ENCODE measurements around the gene TUBB1.
A peak's percentile ranks its signal among the peaks of the same experiment; 100 is the strongest.
"Not testable (repeated sequence)": the region's sequence is repeated elsewhere in the genome, so short reads cannot be mapped to it uniquely, and the experiment has no call there.

TUBB1 gene

DNA sequence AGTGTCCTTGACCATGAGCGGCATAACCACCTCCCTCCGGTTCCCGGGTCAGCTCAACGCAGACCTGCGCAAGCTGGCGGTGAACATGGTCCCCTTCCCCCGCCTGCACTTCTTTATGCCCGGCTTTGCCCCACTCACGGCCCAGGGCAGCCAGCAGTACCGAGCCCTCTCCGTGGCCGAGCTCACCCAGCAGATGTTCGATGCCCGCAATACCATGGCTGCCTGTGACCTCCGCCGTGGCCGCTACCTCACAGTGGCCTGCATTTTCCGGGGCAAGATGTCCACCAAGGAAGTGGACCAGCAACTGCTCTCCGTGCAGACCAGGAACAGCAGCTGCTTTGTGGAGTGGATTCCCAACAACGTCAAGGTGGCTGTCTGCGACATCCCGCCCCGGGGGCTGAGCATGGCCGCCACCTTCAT lies 4.9 kb downstream of the TUBB1 start:
- no peak for DNase-seq

DNA sequence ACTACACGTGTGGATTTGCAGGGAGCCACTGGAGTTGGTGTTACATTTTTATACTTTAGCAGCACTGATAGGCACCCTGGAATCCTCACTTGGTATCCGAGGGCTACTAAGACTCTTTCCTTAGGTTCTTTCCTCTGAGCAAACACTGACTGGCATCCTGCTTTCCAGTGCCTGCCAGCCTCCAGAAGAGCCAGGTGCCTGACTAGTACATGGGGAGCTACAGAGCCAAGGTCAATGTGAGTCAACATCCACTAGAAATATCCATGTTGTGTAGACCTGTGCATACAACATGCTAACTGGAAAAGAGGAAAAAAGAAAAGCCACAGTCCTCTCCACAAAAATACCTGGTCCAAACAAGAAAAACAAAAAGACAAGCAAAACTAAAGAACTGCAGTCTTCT lies 5.9 kb downstream of the TUBB1 start:
- DNase-seq, result no peak

DNA sequence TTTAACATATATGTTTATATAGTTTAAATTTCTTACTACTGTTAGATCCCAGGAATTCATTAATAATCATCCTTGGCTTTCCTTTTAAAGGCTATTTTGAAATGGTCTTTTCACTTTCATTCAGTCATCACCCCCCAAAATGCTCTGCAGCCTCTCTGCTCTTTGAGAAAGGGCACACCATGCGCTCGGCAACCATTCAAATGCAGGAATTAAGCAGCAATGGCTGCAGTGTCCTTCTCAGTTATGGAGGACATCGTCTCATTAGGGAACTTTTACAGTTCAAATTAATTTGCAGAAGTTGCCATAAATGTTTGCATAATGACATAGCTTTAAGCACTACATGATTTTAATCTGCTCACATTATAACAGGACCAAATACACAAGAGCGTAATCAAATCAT lies 6.3 kb downstream of the TUBB1 start:
- DNase-seq, result no peak

DNA sequence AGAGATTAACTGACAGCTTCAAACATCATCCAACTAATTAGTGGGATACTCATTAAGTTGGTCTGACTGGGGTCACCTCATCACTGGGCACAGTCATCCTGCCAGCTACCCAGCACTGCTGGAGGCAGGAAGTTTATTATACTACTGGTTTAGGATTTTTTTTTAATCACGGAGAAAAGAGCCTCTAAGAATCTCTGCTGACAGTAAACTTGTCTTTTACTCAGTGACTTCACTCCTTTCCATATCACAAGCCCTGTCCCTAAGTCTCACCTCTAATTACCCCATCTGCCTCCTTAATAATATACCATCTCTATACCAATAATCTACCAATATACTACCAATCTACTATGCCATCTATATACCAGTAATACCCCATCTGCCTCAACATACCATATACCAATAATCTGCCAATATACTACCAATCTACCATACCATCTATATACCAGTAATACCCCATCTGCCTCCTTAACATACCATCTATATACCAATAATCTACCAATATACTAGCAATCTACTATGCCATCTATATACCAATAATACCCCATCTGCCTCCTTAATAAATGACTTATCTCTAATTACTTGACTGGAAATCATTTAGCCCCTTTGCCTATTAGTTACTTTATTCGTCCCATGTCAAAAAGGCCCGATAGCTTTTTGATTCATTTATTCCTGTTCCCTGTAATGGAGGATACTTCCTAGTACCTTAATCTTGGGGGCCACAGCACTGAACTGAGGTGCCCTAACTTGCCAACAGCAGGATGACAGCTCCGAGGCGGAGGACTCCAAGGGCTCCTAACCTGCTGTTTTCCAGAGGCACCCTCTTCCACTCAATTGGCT lies 7.9 kb downstream of the TUBB1 start:
- no peak for DNase-seq

DNA sequence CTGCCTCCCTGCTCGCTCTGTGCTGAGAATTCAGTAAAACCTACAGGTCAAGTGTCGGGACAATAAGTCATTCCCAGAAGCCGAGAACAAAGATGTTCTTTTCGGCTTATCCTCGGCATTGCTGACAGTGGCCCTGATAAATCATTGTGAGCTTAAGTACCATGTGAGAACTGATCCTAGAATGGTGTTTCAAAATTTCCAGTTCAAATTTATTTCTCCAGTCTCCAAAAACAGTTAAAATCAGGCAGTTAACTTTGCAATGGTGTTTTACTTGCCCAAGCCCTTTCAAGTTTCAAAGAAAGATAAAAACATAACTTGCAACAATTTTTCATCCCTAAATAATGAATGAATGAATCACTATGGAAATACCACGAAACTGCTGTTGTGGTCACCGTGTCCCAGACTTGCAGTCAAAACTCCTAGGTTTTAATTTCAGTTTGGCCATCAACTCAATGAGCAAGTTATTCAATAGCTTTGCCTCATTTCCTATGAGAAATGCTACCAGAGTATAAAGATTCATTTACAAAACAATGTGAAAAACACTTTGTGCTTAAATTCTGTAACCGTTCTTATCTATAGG lies 8.6 kb downstream of the TUBB1 start:
- no peak for DNase-seq

DNA sequence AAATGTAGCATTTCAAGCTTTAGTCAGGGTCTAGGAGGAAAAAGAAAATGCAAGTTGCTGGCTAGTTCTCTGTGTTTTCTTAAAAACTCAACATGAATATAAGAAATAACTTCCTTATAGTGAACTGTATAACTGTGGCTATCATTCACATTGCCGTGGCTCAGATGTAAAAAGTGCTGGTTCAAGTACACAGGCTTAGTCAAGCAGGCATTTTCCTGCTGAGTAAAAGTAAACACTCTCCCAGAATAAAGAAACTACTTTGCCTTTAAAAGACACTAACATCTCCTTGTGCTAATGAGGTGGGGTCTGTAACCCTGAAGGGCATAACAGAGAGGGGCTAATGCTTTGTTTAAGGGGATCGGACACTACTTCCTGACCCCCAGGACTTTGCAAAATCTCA lies 9.6 kb downstream of the TUBB1 start:
- no peak for DNase-seq

DNA sequence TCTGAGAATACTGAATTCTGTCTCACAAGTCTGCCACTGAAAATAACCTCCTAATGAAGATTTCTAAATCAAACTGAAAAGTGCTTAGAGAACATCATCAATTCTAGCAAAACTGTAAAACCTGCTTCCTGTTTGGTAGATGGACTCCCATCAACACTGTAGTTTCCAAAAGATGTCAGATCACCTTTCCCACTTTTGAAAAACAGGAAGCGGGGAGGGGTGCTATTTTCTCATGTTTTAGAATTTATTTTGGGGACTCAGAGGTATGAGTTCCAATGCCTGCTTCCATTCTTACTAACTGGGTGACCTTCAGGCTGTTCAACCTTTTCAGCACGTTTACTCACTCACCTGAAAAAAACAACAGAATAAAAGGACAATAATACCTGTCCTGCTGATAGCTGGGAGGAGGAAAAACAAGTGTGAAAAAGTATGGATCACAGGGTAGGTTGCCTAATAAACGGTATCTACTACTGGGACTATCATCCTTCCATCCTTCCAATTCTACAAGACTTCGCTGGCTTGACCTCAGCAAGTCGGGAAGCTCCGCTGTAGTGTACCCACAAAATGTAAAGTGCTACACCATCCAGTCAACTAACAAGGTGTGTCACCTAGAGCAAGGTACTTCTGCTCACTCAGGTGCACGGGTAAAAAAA lies 11.8 kb downstream of the TUBB1 start:
- DNase-seq, result peak; percentile 16

DNA sequence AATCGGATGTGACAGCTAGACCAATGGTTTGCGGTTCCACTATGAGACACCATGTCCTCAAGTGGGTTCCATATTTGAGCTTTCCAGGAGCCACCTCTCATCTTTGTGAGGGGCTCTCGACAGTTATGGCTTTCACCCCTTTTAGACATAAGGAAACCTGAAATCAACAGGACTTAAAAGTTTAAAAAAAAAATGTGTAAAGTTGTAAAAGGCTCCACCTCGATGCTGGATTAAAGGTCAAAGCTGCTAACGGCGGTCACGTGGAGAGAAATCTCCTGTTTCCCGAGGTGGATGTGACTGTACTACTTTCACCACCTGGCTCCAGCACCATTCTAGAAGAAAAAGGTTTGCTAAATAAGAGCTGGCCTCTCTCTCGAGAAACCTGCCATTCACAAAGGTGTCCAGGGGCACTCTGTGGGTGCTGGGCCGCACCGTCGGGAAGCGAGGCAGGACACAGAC lies 12.4 kb downstream of the TUBB1 start:
- no peak for DNase-seq

DNA sequence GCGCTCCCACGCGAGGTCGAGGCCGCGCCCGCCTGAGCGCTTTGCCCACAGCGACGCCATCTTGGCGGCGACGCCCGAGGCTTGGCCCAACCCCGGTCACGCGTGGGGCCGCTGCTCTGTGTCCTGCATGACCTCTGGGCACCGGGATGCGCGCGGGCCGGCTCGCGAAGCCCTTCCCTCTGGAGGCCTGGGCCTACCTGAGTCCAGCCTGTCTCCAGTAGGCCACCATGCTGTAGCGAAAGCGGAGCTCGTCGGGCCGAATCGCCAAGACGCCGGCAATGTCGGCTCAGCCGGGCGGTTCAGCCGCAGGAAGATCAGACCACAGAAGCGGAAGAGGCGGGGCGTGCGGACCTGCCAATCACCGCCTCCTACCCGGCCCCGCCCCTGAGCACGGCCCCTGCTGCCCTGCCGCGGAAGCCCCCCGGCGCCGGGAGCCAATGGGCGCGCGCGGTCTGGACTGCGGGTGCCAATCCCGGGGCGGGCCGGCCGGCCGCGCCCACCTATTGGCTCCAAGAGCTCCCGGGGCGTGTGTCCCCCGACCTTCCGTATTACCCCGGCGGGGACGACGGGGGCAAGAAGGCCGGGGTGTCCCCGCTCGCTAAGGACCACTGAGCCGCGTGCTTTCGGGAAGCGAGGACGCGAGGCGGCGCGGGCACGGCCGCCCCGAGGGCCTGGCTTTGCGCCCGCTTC lies 12.9 kb downstream of the TUBB1 start, which contains the start of gene ATP5F1E:
TSS of gene ATP5F1E (minus strand) at position 313 of the 690 bp plus-strand sequence. CDS start at position 229, 84 bp downstream.
- peak; percentile 96 for DNase-seq

DNA sequence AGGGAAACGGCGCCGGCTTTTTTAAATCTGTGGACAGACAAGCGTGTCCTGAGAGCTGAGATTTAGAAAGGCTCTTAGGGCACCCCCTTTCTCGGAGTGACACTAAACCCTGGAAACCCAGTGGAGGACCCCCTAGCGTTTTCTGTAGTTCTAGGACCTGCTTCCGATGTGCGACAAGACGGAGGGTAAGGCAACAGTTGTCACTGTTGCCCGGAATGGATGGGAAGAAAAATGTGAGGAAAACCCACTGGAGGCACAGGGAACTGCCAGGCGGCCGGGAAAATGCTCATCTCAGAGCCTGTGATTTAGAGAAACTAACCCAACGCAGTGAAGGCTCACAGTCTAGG lies 13.5 kb downstream of the TUBB1 start:
- no peak for DNase-seq

DNA sequence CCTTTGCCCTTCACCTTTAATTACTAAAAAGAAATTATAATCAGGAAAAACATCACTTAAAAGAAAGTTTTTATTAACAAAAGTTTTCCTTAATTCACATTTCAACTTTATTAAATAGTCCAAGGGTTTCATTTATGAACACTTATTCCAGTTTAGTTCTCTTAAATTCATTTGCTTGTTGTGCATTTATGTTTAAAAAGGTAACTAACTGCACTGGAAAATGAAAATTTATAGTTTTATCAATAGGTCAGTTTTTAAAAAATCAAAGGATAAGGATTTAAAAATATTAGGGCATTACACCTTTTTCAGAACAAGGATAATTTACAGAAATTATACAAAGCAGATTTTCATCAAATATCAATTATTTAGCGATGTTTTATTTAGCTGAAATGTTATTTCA lies 13.9 kb downstream of the TUBB1 start:
- DNase-seq, result no peak

DNA sequence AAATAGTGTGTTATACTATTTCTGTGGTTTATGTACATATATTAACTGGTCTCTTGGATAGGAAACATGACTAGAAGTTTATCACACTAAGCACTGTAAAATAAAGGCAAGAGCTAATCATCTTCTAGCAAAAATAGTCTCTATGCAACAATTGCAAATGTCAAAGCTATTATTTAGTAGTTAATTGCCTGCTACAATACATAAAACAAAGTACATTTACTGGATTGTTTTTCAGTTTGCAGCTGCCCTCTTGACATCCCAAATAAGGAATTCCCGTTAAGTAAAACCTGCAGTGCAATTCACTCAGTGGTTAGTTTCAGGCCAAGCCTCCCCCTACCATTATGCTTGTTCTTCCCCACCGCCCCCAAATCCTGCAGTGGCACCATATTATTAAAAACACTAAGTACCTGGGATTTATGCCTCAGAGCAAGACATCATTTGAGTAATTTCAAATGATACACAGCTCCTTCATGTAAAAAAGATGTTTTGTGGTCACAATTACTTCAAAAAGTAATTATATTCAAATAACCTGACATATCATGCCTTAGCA lies 14.5 kb downstream of the TUBB1 start:
- no peak for DNase-seq

DNA sequence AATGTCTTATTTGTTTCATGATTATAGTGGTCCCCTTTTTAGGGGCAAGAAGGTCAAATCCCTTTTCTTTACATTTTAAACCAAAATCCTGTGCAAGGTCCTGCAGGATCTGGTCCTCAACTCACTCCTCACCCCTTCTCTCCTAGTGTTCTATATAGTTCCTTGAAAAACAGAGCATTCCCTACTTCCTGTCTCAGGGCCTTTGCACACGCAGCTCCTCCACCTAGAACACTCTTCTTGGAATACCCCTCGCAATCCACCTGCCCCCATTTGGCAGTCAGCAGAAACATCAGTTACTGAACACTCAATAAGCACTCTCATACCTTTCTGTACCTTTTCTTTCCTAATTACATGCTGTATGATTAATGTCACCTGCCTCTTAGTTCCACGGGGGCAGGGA lies 16.2 kb downstream of the TUBB1 start:
- no peak for DNase-seq

DNA sequence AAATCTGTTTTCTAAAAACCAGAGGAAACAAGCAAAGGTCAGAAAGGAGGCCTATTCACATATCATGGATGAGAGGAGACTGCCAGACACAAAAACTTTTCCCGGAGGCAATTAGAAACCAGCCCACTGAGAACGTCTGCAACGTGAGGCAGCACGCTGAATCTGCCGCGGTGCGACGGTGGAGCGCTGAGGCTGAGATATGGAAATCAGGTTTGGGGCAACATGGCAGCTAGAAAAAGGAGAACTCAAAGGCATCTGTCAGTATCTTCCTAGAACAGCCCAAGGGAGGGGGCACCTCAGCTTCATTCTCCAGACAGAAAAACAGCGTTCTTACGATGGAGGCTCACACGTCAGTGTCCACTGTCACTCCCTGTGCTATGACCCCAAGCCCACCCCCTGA lies 18.2 kb downstream of the TUBB1 start:
- DNase-seq, result no peak

DNA sequence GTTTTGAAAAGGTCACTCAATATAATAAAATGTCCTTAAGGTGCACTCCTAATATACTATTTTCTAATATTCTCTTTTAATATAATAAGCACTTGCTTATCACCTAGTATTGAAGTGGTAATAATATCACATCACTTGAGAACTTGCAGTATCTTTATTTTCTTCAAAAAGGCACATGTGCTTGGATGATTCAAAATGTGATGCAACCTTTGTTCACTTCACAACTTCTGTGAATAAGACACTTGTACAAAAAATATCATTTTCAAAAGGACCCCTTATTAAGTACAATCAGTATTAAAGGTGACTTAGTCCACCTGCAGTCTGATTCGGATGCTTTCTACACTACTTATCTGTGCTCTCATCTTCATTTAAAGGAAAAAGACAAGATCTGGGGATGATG lies 20.0 kb downstream of the TUBB1 start:
- DNase-seq, result no peak

DNA sequence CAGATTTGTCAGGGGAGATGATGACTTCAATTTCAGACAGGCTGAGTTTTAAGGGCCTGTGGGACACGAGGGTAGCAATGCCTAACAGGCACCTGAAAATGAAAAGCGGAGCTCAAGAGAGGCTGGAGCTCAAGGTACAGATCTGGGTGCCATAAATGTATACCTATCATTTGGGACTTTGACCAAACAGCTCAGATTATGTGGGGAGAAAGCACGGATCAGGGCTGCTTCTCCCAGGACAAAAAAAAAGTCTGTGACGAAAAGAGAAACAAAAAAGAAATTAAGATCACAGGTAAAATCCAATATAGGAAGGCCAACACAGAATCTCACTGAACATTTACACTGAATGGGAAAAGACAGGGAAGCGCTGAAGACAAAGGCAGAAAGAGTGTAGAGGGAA lies 21.4 kb downstream of the TUBB1 start:
- no peak for DNase-seq

DNA sequence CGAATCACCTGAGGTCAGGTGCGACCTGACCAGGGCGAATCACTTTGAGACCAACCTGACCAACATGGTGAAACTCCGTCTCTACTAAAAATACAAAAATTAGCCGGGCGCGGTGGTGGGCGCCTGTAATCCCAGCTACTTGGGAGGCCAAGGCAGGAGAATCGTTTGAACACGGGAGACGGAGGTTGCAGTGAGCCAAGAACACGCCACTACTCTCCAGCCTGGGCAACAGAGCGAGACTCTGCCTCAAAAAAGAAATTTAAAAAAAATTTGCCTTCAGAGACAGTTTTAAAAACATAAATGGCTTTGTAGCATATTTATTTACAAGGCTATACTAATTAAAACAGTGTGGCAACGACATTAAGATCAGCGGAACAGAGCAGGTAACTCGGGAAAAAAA lies 22.3 kb downstream of the TUBB1 start:
- DNase-seq, result not testable (repeated sequence)

DNA sequence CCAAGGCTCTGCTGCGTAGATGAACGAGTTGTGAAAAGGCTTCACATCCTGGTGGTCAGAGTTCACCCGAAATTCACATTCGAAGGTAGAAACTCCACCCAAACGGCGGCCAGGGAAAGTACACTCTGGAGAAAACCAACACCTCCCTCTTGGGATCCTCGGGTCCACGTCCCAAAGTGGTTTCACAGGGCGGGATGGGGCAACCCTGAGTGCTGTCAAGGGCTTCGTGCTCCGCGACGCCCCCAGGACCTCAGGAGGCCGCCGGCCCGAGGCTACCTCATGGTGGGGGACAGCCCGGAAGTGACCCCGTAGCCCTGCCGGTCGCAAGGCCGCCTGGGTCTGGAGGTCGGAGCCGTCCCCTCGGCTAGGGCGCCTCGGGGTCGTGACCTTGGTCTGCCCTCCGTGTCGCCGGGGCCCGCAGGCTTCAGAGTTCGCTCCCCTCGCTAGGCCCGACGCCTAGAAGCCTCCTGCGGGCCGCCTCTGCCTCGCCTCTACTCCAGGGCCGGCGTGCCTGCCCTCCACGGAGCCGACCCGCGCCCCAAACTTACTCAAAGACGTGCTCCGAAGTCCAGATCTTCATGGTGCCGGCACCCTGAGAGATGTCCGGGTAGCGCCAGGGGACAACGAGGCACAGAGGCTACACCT lies 23.0 kb downstream of the TUBB1 start, which contains the start of gene PRELID3B:
TSS of gene PRELID3B (minus strand) at position 636 of the 645 bp plus-strand sequence. CDS start at position 580, 56 bp downstream.
- DNase-seq, result peak; percentile 24

DNA sequence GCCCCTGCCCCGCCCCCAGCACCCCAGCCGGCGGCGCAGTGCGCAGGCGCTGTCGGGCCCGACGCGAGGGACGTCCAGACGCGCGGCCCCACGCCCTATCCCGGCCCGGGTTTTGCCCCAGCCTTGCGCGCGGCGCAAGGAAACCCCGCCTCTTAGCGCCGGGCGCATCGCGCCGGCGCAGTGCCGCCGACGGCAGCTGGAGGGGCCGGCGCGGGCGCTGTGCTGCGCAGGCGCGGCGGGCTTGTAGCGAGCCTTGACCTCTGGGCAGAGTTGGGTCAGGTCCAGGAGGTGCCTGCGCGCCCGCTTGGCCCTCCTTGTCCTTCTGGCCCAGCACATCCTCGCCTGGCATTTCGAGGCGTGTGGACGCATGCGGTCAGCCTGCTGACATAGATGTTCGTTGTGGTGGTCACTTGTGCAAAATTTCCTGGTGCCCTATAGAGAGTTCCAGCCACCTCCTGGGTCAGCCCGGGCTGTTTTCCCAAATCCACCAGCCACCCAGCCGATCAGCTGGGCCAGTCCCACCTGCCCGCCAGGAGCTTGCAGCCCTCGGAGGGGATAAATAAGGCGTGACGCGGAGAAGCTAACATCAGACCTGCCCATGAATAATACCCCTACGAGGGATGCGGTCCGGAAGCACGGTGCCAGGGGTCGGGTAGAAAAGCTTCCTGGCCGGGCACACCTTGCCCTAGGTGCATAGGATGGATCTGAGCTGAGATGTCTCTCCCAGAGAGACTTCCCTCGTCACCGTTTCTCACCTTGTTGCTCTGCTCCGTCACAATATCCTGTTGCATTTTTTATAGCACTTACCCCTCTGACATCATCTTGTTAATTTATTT lies 23.8 kb downstream of the TUBB1 start:
- DNase-seq, result peak; percentile 92

DNA sequence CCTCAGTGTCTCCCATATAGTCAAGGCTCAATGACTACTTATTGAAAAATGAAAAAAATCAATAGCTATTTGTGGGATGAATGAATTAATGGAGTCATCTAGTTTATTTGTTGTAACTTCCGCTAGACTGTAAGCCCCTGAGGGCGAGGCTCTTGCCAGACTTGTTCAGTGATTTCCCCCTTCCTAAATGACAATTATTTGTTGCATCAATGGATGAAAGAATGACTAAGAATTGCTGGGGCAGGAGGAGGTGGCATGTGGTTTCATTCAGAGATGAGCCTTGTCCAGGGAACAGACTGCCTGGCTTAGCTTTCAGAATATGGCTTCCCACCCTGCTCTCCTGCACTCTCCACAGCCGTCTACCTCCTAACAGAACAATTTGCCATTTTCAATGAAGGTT lies 24.5 kb downstream of the TUBB1 start:
- no peak for DNase-seq

DNA sequence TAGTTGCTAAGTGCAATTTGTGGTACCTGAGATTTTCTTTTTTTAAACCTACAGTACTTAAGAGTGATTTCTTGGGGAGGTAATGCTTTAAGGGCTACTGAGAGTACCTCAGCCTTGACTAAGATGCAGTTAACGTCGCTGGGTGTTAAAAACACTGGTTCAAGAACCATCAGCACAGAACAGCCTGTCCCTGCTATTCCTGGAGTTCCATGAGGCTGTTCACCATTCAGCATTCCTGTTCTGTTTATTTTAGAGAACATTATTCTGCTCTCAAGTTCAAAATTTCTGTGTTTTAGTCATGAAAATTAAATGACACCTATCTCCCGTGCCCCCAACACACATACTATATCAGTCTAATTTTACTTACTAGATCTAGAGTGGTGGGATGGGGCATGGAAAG lies 25.1 kb downstream of the TUBB1 start:
- DNase-seq, result no peak

DNA sequence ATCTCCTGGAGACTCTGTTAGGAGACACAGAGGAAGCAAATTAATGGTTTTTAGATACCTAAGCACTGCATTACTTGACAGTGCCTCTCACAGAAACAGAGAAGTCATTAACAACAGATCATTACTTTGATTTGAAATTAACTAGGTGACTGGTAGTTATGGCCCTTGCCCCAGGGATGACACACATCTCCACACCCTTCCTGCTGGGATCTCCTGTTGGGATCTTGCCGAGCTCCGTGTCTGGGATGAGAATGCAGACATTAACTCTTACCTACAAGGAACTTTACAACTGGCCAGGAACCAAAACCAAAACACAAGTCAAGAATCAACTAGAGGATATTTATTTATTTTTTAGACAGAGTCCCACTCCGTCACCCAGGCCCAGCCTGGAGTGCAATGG lies 25.6 kb downstream of the TUBB1 start:
- DNase-seq, result no peak
